ENCODE measurements around the gene CDS1. TPM values are rescaled to one million over a fixed set of nuclear protein-coding genes. Genes with fewer than 3 reads are reported as not detected.

CDS1 gene
- total and polyA plus RNA-seq, 2 of the 8 experiments (the other 6 are each of a cell fraction or from before 2014, with no cell fraction given) = 8.7 to 13.9 TPM

- Histone ChIP-seq H3K56ac (replicated peaks; ENCODE audit: insufficient read length, low read depth, low read length) (no peak overlapping the region), H3K9me3 (ENCODE audit: insufficient read depth in 2 of 2, low read depth in 1 of 2, low read length in 1 of 2) (no peaks in the 10 kb centered on the region), H2BK5ac (ENCODE audit: low read depth, low read length) (peak overlapping the region; percentile 32; the same call in 1 of the 2 replicates), H3K14ac (ENCODE audit: insufficient read length) (no peak overlapping the region), H3K27ac (ENCODE audit: low read depth, low read length) (no peak overlapping the region; the same call in 1 of the 2 replicates), H2BK20ac (ENCODE audit: low read length) (peak overlapping the region; percentile 88), H3K18ac (ENCODE audit: extremely low read depth, low read length) (peak overlapping the region; percentile 25), H3K23ac (ENCODE audit: insufficient read length) (no peak overlapping the region), H2BK12ac (ENCODE audit: low read depth, low read length) (peak overlapping the region; percentile 44; the same call in 1 of the 2 replicates), H3K27me3 (replicated peaks in 1 of 4; ENCODE audit: control insufficient read depth in 3 of 4, extremely low read depth in 1 of 4, insufficient read depth in 3 of 4, low read length in 3 of 4) (no peaks in the 10 kb centered on the region), H4K5ac (ENCODE audit: insufficient read length, low read depth, low read length) (no peak overlapping the region), H4K8ac (ENCODE audit: extremely low read depth, insufficient read depth, low read length) (no peak overlapping the region), H3K4me3 (ENCODE audit: extremely low read depth in 1 of 4, insufficient read depth in 2 of 4, low read depth in 3 of 4, low read length in 4 of 4) (no peak overlapping the region; a peak in 1 of 8 replicates), H3K4me1 (replicated peaks in 1 of 4; ENCODE audit: control insufficient read depth in 3 of 4, insufficient read depth in 4 of 4, low read length in 3 of 4) (peaks cover 3 to 15% (median 11%) of the 10 kb centered on the region in 4 experiments; a peak in 6 of 7 replicates), H4K20me1 (replicated peaks in 1 of 2; ENCODE audit: control insufficient read depth in 1 of 2, insufficient read depth in 2 of 2, low read length in 2 of 2) (no peaks in the 10 kb centered on the region), H2AK5ac (ENCODE audit: low read depth, low read length) (no peak overlapping the region), H3K9ac (replicated peaks in 1 of 4; ENCODE audit: extremely low read depth in 1 of 4, low read depth in 3 of 4, low read length in 3 of 4) (no peak overlapping the region), H3K4me2 (ENCODE audit: insufficient read depth in 1 of 2, low read depth in 2 of 2, low read length in 2 of 2) (peak overlapping the region in 1 of 2 experiments; percentile 33; a peak in 2 of 4 replicates), H3K23me2 (ENCODE audit: low read depth, low read length) (no peaks in the 10 kb centered on the region; the same call in 1 of the 2 replicates), H2BK120ac (replicated peaks; ENCODE audit: low read depth, low read length) (peak overlapping the region; percentile 21), H4K91ac (replicated peaks; ENCODE audit: insufficient read length, low read length) (peak overlapping the region; percentile 36), H2AFZ (ENCODE audit: low read length) (no peak overlapping the region), H3K4ac (replicated peaks; ENCODE audit: insufficient read length, low read depth, low read length) (no peak overlapping the region), H2BK15ac (ENCODE audit: low read length) (0 out of 2 replicates have a peak overlapping the region, but pooled peaks have one; percentile 66), H3K36me3 (ENCODE audit: control insufficient read depth in 2 of 4, insufficient read depth in 4 of 4, low read length in 3 of 4) (no peaks in the 10 kb centered on the region), H3K79me1 (ENCODE audit: low read depth, low read length) (no peaks in the 10 kb centered on the region), H3K79me2 (ENCODE audit: control insufficient read depth in 1 of 2, insufficient read depth in 2 of 2, low read length in 2 of 2) (no peaks in the 10 kb centered on the region)
- DNase-seq (ENCODE audit: low read depth in 1 of 2, low spot score in 2 of 2) (no peak), FAIRE-seq (no peak)
- ChIA-PET CTCF (ENCODE audit: partially characterized antibody) (interaction anchor here (1.0 to 4.5 kb wide), 2 partner anchors 10 to 13 kb away, joined by 3 to 27 read pairs; no protein-coding TSS in a partner anchor), POLR2A (ENCODE audit: partially characterized antibody) (interaction anchor here (1.6 to 1.9 kb wide), 2 partner anchors 10 to 15 kb away, joined by 5 to 6 read pairs; no protein-coding TSS in a partner anchor)
- TF ChIP-seq RNF2 (IDR thresholded peaks at IDR 0.05; ENCODE audit: borderline replicate concordance, low read depth, low read length, missing control alignments, poor library complexity, severe bottlenecking) = no peak
- no peak for TF ChIP-seq NANOG (IDR thresholded peaks at IDR 0.05; ENCODE audit: insufficient read depth, low read depth, low read length, poor library complexity, severe bottlenecking)
- peak; percentile 34; the same call in 1 of the 2 replicates for TF ChIP-seq ATF2 (IDR thresholded peaks at IDR 0.05; ENCODE audit: low read length)
- 78% methylated on average over 2 of the region's 2 CpGs; no CpG with 5 or more reads in 1 of the 2 experiments for WGBS, 2 experiments (ENCODE audit: extremely low coverage in 1 of 2, insufficient coverage in 1 of 2, insufficient read length in 1 of 2, insufficient replicate concordance in 2 of 2, low coverage in 1 of 2, low lambda C conversion rate in 2 of 2, missing lambda C conversion rate in 1 of 2)
These were observed 13.9 kb upstream of the CDS1 start for GRCh38 chr4:84569009-84569408.

All from H1 (cell line).